SK-N-SH (cell line): ENCODE data around the gene AXL. TPM values are rescaled to one million over a fixed set of nuclear protein-coding genes. Genes with fewer than 3 reads are reported as not detected.

Experiments
- CTCF ChIA-PET: fragments of 300-600, 350-600 bp; formaldehyde crosslinking; extraction: SDS; loops from one replicate; lab custom pipeline; 2021; lab: Yijun Ruan, JAX
- POLR2A ChIA-PET: fragments of 350-600 bp; sonication (Branson Sonifier 250); formaldehyde crosslinking; extraction: SDS; loops from one replicate; lab custom pipeline; 2020; ENCODE audit warnings: antibody characterized with exemption, inconsistent platforms; lab: Yijun Ruan, JAX
- DNase-seq: peaks from one replicate; pipeline ENCODE4 v3.0.0; 2012
- H2AFZ ChIP-seq: fragments of 200-600 bp; sonication (generic); 2 replicates; pipeline ENCODE4 v1.8.1; 2016; ENCODE audit warnings: antibody characterized with exemption, mild to moderate bottlenecking, low read depth
- H3F3A ChIP-seq: fragments of 200-600 bp; sonication (generic); replicated peaks from 2 replicates; pipeline ENCODE3; 2016; ENCODE audit warnings: antibody characterized with exemption, mild to moderate bottlenecking; ENCODE audit not compliant: insufficient read depth
- H3K27ac ChIP-seq, 2 experiments: fragments of 200-500 bp in 1 of 2; fragments of 200-600 bp in 1 of 2; sonication (Bioruptor generic) in 1 of 2; sonication (generic), shearing (Covaris generic) in 1 of 2; 2 replicates each; pipeline versions ENCODE4 v1.5.1 to v1.6.1; 2014 to 2016; ENCODE audit warnings: low read depth in 2 of 2, inconsistent platforms in 1 of 2, low read length in 1 of 2, mild to moderate bottlenecking in 1 of 2, mixed read lengths in 1 of 2
- H3K27me3 ChIP-seq: fragments of 200-600 bp; sonication (generic), shearing (Covaris generic); 2 replicates; pipeline ENCODE4 v1.6.1; 2016; ENCODE audit warnings: mixed run types; ENCODE audit not compliant: insufficient read depth
- H3K36me3 ChIP-seq, 2 experiments: fragments of 200-500 bp in 1 of 2; fragments of 200-600 bp in 1 of 2; sonication (Bioruptor generic) in 1 of 2; sonication (generic) in 1 of 2; replicated peaks in 1 of 2; 2 replicates each; pipeline versions ENCODE3 to v1.5.1; 2014 to 2016; ENCODE audit warnings: low read length in 1 of 2, mild to moderate bottlenecking in 1 of 2; ENCODE audit not compliant: insufficient read depth in 2 of 2, control insufficient read depth in 1 of 2
- H3K4me1 ChIP-seq, 2 experiments: fragments of 200-500 bp in 1 of 2; fragments of 200-600 bp in 1 of 2; sonication (Bioruptor generic) in 1 of 2; sonication (generic), shearing (Covaris generic) in 1 of 2; 2 replicates each; pipeline versions ENCODE4 v1.5.1 to v1.6.1; 2014 to 2016; ENCODE audit warnings: low read depth in 1 of 2, low read length in 1 of 2, mixed run types in 1 of 2; ENCODE audit not compliant: insufficient read depth in 2 of 2, control insufficient read depth in 1 of 2
- H3K4me2 ChIP-seq: fragments of 200-600 bp; sonication (generic), shearing (Covaris generic); 2 replicates; pipeline ENCODE4 v1.6.1; 2017; ENCODE audit warnings: mixed run types
- H3K4me3 ChIP-seq, 2 experiments: fragments of 200-500 bp in 1 of 2; fragments of 200-600 bp in 1 of 2; sonication (Bioruptor generic) in 1 of 2; sonication (generic), shearing (Covaris generic) in 1 of 2; 2 replicates each; pipeline versions ENCODE4 v1.5.1 to v1.8.1; 2014 to 2016; ENCODE audit warnings: low read depth in 2 of 2, inconsistent platforms in 1 of 2, low read length in 1 of 2, mild to moderate bottlenecking in 1 of 2, mixed read lengths in 1 of 2, moderate library complexity in 1 of 2
- H3K79me2 ChIP-seq: fragments of 200-600 bp; sonication (generic); 2 replicates; pipeline ENCODE4 v1.8.1; 2017; ENCODE audit warnings: mild to moderate bottlenecking; ENCODE audit not compliant: insufficient read depth
- H3K9ac ChIP-seq: fragments of 200-600 bp; sonication (generic); 2 replicates; pipeline ENCODE4 v1.6.1; 2017; ENCODE audit warnings: mixed run types
- H3K9me2 ChIP-seq: fragments of 200-600 bp; sonication (generic); 2 replicates; pipeline ENCODE4 v1.6.1; 2017; ENCODE audit warnings: mixed run types
- H3K9me3 ChIP-seq: fragments of 200-600 bp; sonication (generic); 2 replicates; pipeline ENCODE4 v1.6.1; 2017; ENCODE audit warnings: mixed run types, mild to moderate bottlenecking, moderate library complexity
- H4K20me1 ChIP-seq: fragments of 200-600 bp; sonication (generic); 2 replicates; pipeline ENCODE4 v1.6.1; 2017; ENCODE audit warnings: mild to moderate bottlenecking, mixed run types; ENCODE audit not compliant: insufficient read depth
- CHD2 ChIP-seq: fragments of 150-350 bp; IDR thresholded peaks from 2 replicates; pipeline ENCODE4 v1.6.1; 2018; ENCODE audit warnings: low read length; ENCODE audit not compliant: partially characterized antibody
- EZH2phosphoT487 ChIP-seq: fragments of 200-600 bp; sonication (generic); IDR thresholded peaks from 2 replicates; pipeline ENCODE4 v1.6.1; 2017; ENCODE audit warnings: low read depth, mixed run types, mild to moderate bottlenecking, antibody characterized with exemption, moderate library complexity, borderline replicate concordance
- FOSL2 ChIP-seq: IDR thresholded peaks from 2 replicates; pipeline ENCODE4 v1.4.0; 2012; ENCODE audit warnings: low read depth, mild to moderate bottlenecking, moderate library complexity, borderline replicate concordance
- FOXM1 ChIP-seq: IDR thresholded peaks from 2 replicates; pipeline ENCODE4 v1.4.0; 2012; ENCODE audit warnings: low read depth, mild to moderate bottlenecking
- GABPA ChIP-seq: IDR thresholded peaks from 2 replicates; pipeline ENCODE4 v1.4.0; 2012; ENCODE audit warnings: low read depth, mild to moderate bottlenecking
- GATA2 ChIP-seq: sonication (generic); formaldehyde crosslinking; IDR thresholded peaks from 2 replicates; pipeline ENCODE4 v1.5.0; 2020; ENCODE audit warnings: mild to moderate bottlenecking, missing genetic modification reagents
- IRF3 ChIP-seq: fragments of 150-350 bp; IDR thresholded peaks from 2 replicates; pipeline ENCODE4 v1.6.1; 2016; ENCODE audit warnings: mild to moderate bottlenecking, low read depth, low read length
- JUND ChIP-seq: IDR thresholded peaks from 2 replicates; pipeline ENCODE4 v1.4.0; 2012
- MEF2A ChIP-seq: IDR thresholded peaks from 2 replicates; pipeline ENCODE4 v1.4.0; 2012; ENCODE audit warnings: low read depth, borderline replicate concordance
- MXI1 ChIP-seq: IDR thresholded peaks from 2 replicates; pipeline ENCODE4 v1.6.1; 2012; ENCODE audit warnings: mild to moderate bottlenecking, low read depth, low read length, improper control_type of control experiment
- POLR2AphosphoS5 ChIP-seq: IDR thresholded peaks from 2 replicates; pipeline ENCODE4 v1.6.1; 2012; ENCODE audit warnings: low read depth, low read length
- REST ChIP-seq: IDR thresholded peaks from 2 replicates; pipeline ENCODE4 v1.6.1; 2012; ENCODE audit warnings: mild to moderate bottlenecking, low read depth, low read length, moderate library complexity
- RFX5 ChIP-seq: IDR thresholded peaks from 2 replicates; pipeline ENCODE4 v1.6.1; 2012; ENCODE audit warnings: mild to moderate bottlenecking, improper control_type of control experiment, low read length
- SIN3A ChIP-seq: IDR thresholded peaks from 2 replicates; pipeline ENCODE4 v1.6.1; 2012; ENCODE audit warnings: low read depth, mild to moderate bottlenecking, low read length, moderate library complexity, borderline replicate concordance
- SMC3 ChIP-seq: IDR thresholded peaks from 2 replicates; pipeline ENCODE4 v1.6.1; 2012; ENCODE audit warnings: low read depth, low read length, improper control_type of control experiment
- TAF1 ChIP-seq: IDR thresholded peaks from 2 replicates; pipeline ENCODE4 v1.6.1; 2012; ENCODE audit warnings: low read depth, mild to moderate bottlenecking, low read length, moderate library complexity, borderline replicate concordance
- TEAD4 ChIP-seq: IDR thresholded peaks from 2 replicates; pipeline ENCODE4 v1.4.0; 2012; ENCODE audit warnings: mild to moderate bottlenecking, borderline replicate concordance; ENCODE audit not compliant: insufficient read depth
- USF2 ChIP-seq: fragments of 150-350 bp; IDR thresholded peaks from 2 replicates; pipeline ENCODE4 v1.6.1; 2017; ENCODE audit warnings: antibody characterized with exemption, low read length, low read depth, borderline replicate concordance
- YY1 ChIP-seq: IDR thresholded peaks from 2 replicates; pipeline ENCODE4 v1.4.0; 2012; ENCODE audit warnings: low read depth, mild to moderate bottlenecking
- WGBS: methylation state at CpG from one replicate; pipeline ENCODE4 v1.1.6; 2017; ENCODE audit warnings: low lambda C conversion rate; 5-methylcytosine and 5-hydroxymethylcytosine counted together
- polyA plus RNA-seq, 3 experiments: library from polyadenylated mRNA; depleted of rRNA; stranded (reverse); fragments of >200 nt; gene quantifications; 2 replicates each; pipeline ENCODE4 v1.2.3, GENCODE V29; 2012
- TF ChIP-seq, protein P1 (sequence below): IDR thresholded peaks from 2 replicates; pipeline ENCODE4 v1.4.0; 2012; ENCODE audit warnings: low read depth

AXL gene
- polyA plus RNA-seq, 1 of the 3 experiments (the other 2 are of a cell fraction), result 82.6 TPM

DNA sequence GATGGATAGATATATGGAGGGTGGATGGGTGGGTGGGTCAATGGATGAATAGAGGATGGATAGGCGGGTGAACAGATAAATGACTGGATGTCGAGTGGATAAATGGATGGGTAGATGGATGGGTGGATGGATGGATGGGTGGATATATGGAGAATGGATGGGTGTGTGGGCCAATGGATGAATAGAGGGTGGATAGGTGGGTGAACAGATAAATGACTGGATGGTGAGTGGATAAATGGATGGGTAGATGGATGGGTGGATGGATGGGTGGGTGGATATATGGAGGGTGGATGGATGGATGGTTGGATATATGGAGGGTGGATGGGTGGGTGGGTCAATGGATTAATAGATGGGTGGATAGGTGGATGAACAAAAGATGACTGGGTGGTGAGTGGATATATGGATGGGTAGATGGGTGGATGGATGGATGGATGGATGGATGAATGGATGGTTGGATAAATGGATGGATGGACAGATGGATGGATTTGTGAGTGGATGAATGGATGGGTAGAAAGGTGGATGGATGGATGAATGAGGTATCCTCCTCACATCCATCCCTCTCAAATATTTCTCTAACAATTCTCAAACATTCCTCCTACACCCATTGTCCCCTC is 21.0 kb downstream of the AXL start:
- H3K4me1 ChIP-seq, result no peaks in the 10 kb centered on the region
- H3F3A ChIP-seq, result peaks cover 27% of the 10 kb centered on the region
- no peak overlapping the region for H3K4me2 ChIP-seq
- ChIA-PET POLR2A (no interaction called here), CTCF (no interaction called here)
- 76% methylated on average over 2 of the region's 2 CpGs for WGBS
- no peak overlapping the region for H2AFZ ChIP-seq
- no peak overlapping the region for H3K4me3 ChIP-seq
- no peak for TF ChIP-seq YY1
- no peak for TF ChIP-seq USF2
- TF ChIP-seq GABPA, result no peak
- TF ChIP-seq RFX5, result no peak
- TF ChIP-seq JUND, result no peak
- TF ChIP-seq TEAD4, result no peak
- no peak for TF ChIP-seq MXI1
- no peak for TF ChIP-seq MEF2A
- no peak for DNase-seq
- H3K9me2 ChIP-seq, result no peaks in the 10 kb centered on the region
- no peaks in the 10 kb centered on the region for H4K20me1 ChIP-seq
- no peak overlapping the region for H3K9ac ChIP-seq
- H3K27ac ChIP-seq, result no peak overlapping the region
- H3K27me3 ChIP-seq, result no peaks in the 10 kb centered on the region
- peaks cover 31% of the 10 kb centered on the region for H3K79me2 ChIP-seq
- no peaks in the 10 kb centered on the region for H3K9me3 ChIP-seq
- peaks cover 10 to 82% of the 10 kb centered on the region in 2 experiments for H3K36me3 ChIP-seq

GRCh38 chr19:41241859-41242258 is 22.8 kb downstream of the AXL start:
- Histone ChIP-seq H3K4me1 (no peaks in the 10 kb centered on the region), H3K27ac (no peak overlapping the region), H3K36me3 (peaks cover 7 to 86% of the 10 kb centered on the region in 2 experiments), H3K27me3 (no peaks in the 10 kb centered on the region), H3K79me2 (peaks cover 31% of the 10 kb centered on the region), H2AFZ (no peak overlapping the region), H3K9me2 (no peaks in the 10 kb centered on the region), H3K4me3 (no peak overlapping the region), H3K9ac (no peak overlapping the region), H4K20me1 (no peaks in the 10 kb centered on the region), H3K4me2 (no peak overlapping the region), H3K9me3 (no peaks in the 10 kb centered on the region), H3F3A (peaks cover 29% of the 10 kb centered on the region)
- WGBS, result 74% methylated on average over 5 of the region's 5 CpGs
- ChIA-PET POLR2A (no interaction called here), CTCF (interaction anchor here (1.0 kb wide), 1 partner anchor 355 kb away, joined by 3 read pairs; no protein-coding TSS in a partner anchor)
- TF ChIP-seq FOSL2 (no peak), IRF3 (no peak), TAF1 (no peak), TEAD4 (no peak), SMC3 (no peak), MXI1 (no peak), GATA2 (CRISPR knock-in tag) (no peak), EZH2phosphoT487 (no peak), POLR2AphosphoS5 (no peak), REST (no peak), FOXM1 (no peak), SIN3A (no peak), RFX5 (no peak), GABPA (no peak), CHD2 (no peak)
- TF ChIP-seq, protein P1, sequence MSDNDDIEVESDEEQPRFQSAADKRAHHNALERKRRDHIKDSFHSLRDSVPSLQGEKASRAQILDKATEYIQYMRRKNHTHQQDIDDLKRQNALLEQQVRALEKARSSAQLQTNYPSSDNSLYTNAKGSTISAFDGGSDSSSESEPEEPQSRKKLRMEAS, result no peak
- DNase-seq, result no peak
